AG10803 (cell line): ENCODE results near the gene DEAF1.
"Not testable (repeated sequence)": the region's sequence is repeated elsewhere in the genome, so short reads cannot be mapped to it uniquely, and the experiment has no call there.

Experiments
- DNase-seq: peaks from one replicate; pipeline ENCODE4 v3.0.0; 2010; ENCODE audit warnings: low read depth
- H3K4me3 ChIP-seq: 2 replicates; pipeline ENCODE4 v1.5.1; 2011; ENCODE audit warnings: mild to moderate bottlenecking, low read length, control low read depth
- CTCF ChIP-seq: conservative IDR thresholded peaks from 2 replicates; pipeline ENCODE4 v1.5.1; 2011; ENCODE audit warnings: mild to moderate bottlenecking, low read length, control low read depth, inconsistent platforms

DEAF1 gene

GRCh38 chr11:656866-657265 lies 38.2 kb downstream of the DEAF1 start:
- DNase-seq, result no peak
- TF ChIP-seq CTCF, result no peak
- no peak overlapping the region for H3K4me3 ChIP-seq

- TF ChIP-seq CTCF, result no peak
- DNase-seq, result no peak
- no peak overlapping the region for H3K4me3 ChIP-seq
Observed at GRCh38 chr11:656426-656825, 38.6 kb downstream of the DEAF1 start.

- DNase-seq, result no peak
- TF ChIP-seq CTCF, result no peak
- no peak overlapping the region for H3K4me3 ChIP-seq
Observed at GRCh38 chr11:655036-655726, 39.8 kb downstream of the DEAF1 start.

- DNase-seq, H3K4me3 ChIP-seq: not testable (repeated sequence)
Observed at GRCh38 chr11:654444-654843, 40.6 kb downstream of the DEAF1 start.

GRCh38 chr11:653837-654236 lies 41.2 kb downstream of the DEAF1 start:
- no peak for DNase-seq
- no peak overlapping the region for H3K4me3 ChIP-seq
- no peak for TF ChIP-seq CTCF

GRCh38 chr11:653136-653535 lies 41.9 kb downstream of the DEAF1 start:
- DNase-seq, H3K4me3 ChIP-seq: not testable (repeated sequence)

- DNase-seq, result no peak
- no peak for TF ChIP-seq CTCF
- no peak overlapping the region for H3K4me3 ChIP-seq
Observed at GRCh38 chr11:650482-650881, 44.5 kb downstream of the DEAF1 start.

GRCh38 chr11:647672-648158 lies 47.3 kb downstream of the DEAF1 start:
- DNase-seq, H3K4me3 ChIP-seq: not testable (repeated sequence)

GRCh38 chr11:646214-646613 lies 48.8 kb downstream of the DEAF1 start:
- no peak overlapping the region for H3K4me3 ChIP-seq
- no peak for DNase-seq
- TF ChIP-seq CTCF, result no peak
